HG02798 (cell line): ENCODE data around the gene FNDC1.

Experiments used
- ATAC-seq: cut with Tn5 transposase; IDR thresholded peaks from one replicate; pipeline ENCODE4 v1.9.1; 2021; ENCODE audit warnings: mild to moderate bottlenecking; ENCODE audit not compliant: unreplicated experiment, poor library complexity

The FNDC1 gene

GRCh38 chr6:159303159-159303558 lies 134.0 kb downstream of the FNDC1 start:
- ATAC-seq: no peak

DNA sequence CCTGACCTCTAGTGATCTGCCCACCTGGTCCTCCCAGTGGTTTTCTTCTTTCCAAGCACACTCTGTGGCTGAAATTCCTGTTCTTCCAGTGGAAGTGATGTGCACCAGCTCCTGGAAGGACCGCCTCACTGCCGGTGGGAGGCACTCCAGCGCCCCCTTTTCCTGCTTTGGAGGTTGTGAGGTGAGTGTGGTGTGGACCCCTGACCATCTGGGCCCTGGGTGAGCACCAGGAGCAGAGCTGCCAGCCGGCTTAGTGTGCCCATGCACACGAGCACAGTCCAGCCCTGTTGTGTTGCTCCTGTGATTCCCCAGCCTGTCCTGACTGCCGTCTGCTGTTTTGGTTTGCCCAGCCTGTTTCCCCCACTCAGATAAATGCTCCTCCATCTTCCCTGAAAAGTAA lies 134.6 kb downstream of the FNDC1 start:
- no peak for ATAC-seq

DNA sequence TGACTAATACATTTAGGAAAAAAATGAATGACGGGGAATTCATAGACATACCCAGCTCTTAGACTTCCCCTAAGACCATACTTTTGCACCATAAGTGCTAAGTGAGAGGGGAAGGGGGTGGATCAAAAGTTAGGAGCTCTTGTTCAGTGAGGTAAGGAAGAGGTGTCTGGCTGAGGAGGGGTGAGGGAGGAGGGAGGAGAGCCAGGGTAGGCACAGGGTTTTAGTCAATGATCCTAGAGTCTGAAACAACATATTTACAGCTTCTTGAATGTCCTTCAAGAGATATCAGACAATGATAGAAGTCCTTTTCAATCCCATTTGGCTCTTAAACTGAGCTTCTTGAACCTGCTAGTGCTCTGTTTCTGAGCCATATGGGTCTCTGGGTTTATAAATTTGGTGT lies 135.4 kb downstream of the FNDC1 start:
- no peak for ATAC-seq

GRCh38 chr6:159305159-159305558 lies 136.0 kb downstream of the FNDC1 start:
- ATAC-seq: no peak

DNA sequence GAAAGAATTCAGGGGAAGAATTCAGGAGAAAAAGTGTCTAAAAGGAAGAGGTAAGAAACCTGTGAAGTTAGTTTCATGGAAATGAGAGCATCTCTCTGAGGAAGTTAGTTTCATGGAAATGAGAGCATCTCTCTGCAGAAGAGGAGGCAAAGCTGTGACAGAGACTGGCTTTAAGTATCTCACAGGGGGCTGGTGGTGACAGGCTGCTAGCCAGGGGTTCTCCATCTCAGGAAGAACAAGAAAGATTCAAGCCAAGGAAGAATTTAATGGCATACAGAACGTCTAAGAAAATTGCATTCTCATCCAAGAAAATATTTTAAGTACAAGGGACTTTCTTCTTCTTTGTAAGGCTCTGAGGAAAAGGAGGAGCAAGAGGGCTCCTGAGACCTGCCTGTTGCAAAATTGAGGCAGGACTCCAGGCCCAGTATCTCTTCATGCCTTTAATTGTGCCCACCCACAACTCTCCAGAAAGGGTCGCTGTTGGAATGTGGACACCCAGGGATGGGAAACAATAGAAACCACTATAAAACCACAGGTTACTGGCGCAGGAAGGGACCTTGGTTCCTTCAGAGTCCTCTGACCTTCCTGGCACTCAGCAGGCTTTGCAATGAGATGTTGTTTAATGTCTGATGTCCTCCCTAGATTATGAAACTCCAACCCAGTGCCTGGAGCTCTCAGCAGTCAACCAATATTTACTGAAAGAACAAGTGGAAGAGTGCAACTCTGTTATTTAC lies 136.8 kb downstream of the FNDC1 start:
- no peak for ATAC-seq

DNA sequence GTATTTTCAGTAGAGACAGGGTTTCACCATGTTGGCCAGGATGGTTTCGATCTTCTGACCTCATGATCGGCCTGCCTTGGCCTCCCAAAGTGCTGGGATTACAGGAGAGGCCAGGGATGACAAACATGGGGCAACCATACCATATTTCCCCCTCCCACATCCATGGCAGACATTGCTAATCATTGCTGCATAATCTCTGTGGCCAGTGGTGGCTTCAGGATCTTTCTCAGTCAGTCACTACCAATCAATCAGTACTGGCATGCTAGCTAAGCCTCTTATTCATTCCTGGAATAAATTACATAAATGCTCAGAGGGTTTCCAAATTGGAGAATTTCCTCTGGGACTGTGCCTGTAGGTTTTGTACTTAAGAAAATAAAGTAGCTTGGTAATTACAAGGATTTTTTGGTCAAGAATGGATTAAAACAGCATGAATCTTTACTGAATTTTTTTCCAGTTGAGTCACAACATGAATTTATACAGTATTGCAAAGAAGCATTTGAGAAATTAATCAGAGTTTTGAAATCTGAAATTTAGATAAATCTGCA lies 138.1 kb downstream of the FNDC1 start:
- no peak for ATAC-seq

DNA sequence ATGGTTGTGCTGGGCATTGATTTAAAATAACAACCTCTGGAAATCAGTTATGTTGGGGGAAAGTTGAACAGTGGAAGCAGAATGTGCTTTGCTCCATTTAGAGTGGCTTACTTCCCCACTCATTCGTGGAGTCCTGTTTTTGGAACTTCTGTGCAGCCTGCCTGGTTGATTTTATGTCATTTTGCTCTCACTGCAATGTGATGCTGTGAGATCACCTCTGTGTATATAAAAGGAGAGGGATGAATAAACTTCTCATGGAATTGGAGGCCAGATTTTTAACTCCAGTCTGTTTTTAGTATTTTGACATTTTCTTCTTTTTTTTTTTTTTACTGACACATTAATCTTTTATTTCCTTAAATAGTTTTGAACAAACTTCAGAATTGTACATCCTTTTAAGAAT lies 139.0 kb downstream of the FNDC1 start:
- no peak for ATAC-seq

DNA sequence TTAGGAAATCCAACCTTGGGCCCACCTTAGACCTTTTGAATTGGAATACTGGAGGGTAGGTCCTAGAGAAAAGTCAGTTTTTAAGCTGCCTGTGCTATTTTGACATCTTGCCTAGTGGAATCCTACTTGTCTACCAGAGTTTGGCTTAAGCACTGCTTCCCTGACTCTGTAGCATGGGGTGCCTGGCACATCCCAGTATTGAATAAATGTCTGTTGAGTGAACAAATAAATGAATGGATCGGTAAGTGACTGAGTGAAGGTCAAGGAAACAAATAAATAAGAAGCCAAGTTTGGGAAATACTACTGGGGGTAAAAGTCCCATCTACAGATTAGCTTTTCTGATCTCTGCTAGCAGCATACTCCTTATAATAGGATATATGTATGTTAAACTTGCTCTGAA lies 140.5 kb downstream of the FNDC1 start:
- ATAC-seq: no peak

- no peak for ATAC-seq
Observed at GRCh38 chr6:159311618-159312017, 142.4 kb downstream of the FNDC1 start.

- no peak for ATAC-seq
Observed at GRCh38 chr6:159312206-159312605, 143.0 kb downstream of the FNDC1 start.

DNA sequence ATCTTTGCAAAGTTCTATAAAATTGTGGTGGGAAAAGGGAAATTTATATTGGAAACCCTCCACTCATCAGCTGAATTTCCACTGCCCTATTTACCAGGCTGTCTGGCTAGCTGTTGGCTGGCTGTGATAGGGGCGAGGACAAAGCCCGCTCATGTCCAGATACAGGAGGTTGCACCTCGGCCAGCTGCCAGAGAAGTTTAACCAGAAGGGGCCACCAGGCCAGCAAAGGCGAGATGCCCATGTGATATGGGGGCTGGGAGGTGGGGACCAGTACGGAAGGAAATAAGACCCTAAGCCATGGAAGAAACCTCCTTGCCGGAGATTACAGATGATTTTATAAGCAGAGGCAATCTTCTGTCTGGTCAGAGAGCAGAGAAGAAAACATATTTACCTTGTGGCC lies 143.8 kb downstream of the FNDC1 start:
- no peak for ATAC-seq

DNA sequence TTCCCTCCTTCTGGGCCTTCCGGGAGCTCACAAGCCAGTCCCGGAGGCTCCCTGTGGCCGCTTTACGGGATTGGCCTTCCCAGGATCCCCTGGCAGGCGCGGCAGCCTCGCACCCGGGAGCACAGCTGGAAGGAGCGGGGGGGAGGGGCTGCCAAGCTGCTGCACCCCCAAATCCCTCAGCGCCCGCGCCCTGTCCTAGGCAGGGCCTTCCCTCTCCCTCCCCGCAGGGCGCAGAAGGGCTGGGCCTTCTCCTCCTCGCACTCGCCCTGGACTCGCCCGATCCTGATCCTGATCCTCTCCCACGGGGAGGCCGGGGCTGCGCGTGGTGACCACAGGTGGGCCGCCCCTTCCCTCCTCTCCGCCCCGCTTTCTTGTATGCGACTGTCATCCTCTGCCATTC lies 146.4 kb downstream of the FNDC1 start:
- no peak for ATAC-seq

DNA sequence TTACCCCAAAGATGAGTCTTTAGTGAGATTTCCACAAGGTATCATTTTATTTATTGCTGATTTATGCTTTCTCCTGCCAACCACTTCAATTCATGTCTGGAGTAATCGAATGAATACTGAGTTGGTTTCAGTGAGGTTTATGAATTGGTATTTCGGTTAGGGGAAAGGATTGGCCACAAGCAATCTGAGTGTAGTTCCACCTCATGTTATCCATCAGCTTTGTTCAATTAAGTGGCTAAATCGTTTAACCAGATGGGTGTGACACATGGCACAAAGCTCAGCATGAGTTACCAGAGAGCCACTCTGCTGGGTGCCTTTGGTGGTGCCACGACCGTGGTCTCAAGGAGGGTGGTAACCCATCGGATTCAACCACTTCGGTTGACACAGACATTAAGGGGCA lies 148.2 kb downstream of the FNDC1 start:
- no peak for ATAC-seq

DNA sequence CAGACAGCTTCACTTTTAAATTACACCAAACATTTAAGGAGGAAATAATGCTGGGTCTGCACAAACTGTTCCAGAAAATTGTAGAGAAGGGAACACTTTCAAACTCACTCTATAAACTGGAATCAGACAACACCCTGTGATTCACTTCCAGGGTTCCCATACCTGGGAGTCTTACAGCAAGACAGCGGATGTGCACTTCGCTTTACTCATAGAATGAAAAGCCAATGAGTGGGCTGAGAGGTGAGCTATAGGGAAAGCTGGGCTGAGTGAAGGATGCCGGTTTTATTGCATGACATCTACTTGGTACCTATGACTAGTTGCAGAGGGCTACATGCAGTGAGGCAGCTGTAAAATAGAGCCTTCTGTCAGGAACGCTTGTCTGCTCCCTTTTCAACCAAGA lies 152.1 kb downstream of the FNDC1 start:
- no peak for ATAC-seq
